ENCODE measurements around the gene TMIGD3.

Gene TMIGD3

DNA sequence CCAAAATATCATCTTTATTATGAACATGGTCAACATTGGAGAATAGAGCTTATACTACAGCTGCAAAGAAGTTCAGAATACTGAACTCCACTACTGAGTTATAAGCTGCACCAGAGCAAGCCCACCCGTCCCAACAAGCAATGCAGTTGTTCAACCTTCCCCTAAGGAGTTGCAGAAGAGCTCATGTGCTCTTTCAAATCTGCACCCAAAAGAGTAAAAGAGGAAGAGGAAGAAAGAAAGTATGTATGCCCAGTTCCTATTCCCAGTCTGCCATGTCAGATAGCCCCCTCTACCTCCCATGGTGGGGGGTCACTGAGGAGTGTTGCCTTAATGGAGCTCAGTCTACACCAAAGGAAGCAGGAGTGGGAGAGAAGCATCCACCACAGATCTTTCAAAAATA is 22.8 kb downstream of the TMIGD3 start:
- intact Hi-C loops (cut with DNase I), result loop anchor here (1.0 kb wide), 2 partner anchors 176 to 289 kb away; no protein-coding TSS in a partner anchor
- DNase-seq, result no peak

DNA sequence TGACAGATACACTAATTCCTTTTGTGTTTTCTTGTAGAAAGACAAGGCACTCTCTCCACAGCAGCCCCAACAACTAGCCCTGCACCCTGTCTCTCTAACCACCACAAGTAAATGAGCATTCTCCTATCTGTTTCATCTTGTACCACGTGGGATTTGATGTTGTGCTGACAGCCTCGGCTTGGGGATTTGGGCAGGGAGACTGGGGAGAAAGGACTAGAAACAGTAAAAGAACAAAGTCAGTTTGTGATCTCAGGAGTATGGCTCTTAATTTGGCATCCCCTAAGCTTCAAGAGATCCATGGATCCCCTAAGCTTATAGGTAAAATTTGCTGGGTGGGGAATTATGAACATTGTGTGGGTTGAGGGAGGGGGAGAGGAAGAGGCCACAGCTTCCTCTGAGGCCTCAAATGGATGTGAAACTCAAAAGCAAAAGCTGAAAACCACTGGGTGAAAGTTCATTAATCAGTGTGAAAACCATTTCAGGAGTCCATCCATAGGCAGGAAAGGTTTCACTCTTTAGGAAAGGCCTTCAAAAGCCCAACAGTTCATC is 26.6 kb downstream of the TMIGD3 start:
- intact Hi-C loops (cut with DNase I), result no loop called here
- no peak for DNase-seq

DNA sequence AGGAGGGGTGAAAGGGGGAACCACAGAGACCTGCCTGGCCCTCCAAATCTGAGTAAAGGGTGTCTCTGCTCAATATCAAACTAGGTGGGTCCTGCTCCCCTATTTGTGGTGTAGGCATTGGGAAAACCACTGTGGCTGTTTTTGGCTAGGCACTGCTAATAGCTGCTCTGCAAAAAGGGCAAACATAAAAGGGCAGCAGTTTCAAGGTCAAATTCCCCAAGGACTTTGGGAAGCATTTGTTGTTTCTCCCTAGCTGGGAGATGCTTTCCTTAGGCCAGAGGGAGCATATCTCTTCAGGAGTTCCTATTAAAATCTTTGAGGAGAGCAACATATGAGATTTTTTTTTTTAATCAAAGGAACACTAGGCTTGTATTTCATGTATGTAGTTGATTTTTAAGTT is 27.2 kb downstream of the TMIGD3 start:
- intact Hi-C loops (cut with DNase I), result no loop called here
- DNase-seq, result no peak

DNA sequence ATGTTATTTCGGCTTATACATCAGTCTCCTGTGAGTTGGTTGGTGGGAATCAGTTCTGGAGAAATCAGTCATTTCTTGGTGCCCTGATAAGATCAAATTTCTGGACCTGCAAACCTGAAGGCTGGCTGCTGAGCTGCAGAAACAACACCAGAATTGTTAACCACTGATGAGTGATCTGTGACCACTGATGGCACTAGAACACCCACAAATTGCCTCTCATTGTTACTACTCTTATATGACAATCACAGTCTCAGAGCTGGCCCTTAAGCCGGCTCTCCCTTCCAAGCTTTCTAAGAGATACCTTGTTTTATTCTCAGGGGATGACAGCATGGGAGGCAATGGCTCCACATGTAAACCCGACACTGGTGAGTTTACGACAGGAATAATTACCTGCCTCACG is 27.7 kb downstream of the TMIGD3 start:
- DNase-seq, result no peak
- intact Hi-C loops (cut with DNase I), result no loop called here

DNA sequence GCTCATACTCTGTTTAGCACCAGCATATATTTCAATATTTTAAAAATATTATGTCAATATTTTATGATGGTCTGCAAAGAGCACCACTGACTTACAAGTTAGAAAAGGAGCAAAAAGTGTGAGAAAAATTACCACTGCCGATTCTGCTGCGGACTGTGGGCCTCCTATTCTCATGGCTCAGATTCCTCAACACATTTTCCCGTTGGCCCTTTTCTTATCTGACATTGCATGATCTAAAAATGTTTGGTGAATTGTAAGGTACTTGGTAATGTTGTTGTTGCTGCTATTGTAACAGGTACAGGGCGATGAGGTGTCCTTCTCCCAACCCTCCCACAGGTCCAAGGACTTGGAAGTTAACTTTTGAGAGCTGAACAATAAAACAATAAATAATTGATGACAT is 28.9 kb downstream of the TMIGD3 start:
- no peak for DNase-seq
- intact Hi-C loops (cut with DNase I), result no loop called here

DNA sequence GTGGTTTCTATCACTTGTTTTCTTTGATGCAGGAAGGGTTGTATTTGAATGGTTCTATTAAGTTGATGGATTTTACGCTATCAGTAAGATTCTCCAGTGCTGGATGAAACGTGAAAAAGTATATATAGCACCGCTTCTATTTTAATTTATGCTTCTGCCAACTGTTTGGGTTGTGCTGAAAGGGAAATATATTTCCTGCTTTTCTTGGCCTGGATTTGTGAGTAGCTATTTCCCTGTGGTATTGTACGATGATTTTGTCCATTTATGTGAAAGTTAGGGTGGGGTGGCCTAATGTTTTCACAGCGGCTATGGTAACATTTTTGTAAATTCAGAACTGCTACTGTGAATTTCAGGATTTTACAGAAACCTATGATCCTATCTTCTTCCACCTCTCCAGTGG is 29.3 kb downstream of the TMIGD3 start:
- DNase-seq, result no peak
- intact Hi-C loops (cut with DNase I), result no loop called here

DNA sequence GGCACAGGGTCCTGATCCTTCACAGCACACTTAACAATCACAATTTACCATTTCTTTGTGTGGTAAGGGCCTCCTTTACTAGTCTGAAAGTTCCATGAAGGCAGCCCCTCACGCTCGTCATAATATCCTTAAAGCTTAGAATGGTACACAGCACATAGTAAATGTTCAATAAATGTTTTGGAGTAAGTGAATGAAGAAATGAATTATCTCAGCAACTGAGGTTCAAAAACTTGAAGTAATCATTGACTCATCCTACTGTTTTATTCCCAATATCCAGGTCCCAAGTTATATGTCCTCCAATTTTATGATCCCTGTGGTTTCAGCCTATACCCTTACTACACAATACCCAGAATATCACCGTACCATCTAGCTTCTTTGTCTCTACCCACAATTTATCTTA is 31.9 kb downstream of the TMIGD3 start:
- intact Hi-C loops (cut with DNase I), result no loop called here
- no peak for DNase-seq

DNA sequence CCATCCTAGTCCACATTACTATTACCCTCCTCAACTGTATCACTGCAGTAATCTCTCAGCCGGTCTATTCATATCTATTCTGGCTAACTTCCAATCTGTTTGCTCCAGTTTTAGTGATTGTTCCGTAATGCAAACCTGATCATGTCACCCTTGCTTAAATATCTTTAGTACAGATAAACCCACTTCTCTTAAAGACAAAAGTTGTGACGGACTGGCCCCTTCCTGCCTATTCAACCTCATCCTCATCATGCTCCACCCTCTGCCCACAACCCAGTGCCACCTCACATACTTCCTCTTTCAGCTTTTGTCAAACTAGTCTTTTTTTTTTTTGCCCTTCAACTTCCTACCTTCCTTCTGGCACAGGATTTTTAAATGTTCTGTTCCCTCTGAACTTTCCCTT is 32.4 kb downstream of the TMIGD3 start:
- DNase-seq, result peak in 2 of 10 donors; percentile 23 to 82
- intact Hi-C loops (cut with DNase I), result no loop called here

DNA sequence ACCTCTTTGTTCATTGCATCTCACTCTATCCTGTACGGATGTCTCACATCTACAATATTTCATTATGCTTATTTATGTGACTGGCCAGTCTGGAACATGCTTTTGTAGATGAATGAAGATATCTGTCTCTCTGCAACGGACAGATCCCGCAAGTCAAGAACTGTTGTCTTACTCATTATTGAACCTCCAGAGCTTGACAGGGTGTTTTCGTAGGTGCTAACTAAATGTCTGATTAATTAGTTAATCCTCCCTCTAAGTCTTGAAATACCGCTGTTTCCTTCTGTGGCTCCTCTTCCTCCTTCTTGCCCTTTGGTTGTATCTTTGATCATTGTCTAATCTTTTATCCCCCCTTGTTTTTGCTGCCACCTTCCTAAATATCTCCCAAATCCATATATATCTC is 32.8 kb downstream of the TMIGD3 start:
- intact Hi-C loops (cut with DNase I), result no loop called here
- no peak for DNase-seq

DNA sequence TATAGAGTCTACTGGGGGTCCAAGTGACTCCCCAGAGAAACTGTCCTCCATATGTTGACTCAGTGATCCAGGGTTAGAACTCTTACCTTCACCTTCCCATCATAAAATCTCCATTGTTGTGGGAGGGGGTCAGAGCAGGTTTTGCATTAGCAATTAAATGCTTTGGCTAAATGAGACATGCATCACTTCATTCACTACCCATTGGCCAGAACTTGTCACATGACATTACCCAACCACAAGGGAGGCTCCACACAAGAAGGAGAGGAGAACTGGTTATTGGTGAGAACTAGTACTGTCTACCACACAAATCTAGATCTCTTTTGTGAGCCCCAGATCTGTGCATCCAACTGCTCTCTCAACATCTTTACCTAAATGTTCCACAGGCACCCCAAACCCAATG is 33.9 kb downstream of the TMIGD3 start:
- DNase-seq, result no peak
- intact Hi-C loops (cut with DNase I), result no loop called here

DNA sequence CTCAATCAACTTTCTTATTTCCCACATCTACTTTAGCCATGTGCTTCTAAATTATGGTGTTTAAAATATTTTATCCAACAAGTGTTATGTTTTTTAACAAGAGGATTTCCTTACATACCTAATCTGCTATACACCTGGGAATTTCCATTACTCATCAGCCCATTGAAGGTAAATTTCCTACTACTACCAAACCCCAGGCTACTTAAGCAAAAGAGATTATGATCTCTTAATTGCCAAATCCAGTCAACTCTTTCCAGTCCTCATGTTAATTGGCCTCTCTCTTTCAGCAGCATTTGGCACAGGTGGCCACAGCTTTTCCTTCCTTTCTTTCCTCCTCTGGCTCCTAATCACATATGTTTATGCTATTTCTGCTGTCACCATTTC is 34.7 kb downstream of the TMIGD3 start:
- intact Hi-C loops (cut with DNase I), result no loop called here
- no peak for DNase-seq

DNA sequence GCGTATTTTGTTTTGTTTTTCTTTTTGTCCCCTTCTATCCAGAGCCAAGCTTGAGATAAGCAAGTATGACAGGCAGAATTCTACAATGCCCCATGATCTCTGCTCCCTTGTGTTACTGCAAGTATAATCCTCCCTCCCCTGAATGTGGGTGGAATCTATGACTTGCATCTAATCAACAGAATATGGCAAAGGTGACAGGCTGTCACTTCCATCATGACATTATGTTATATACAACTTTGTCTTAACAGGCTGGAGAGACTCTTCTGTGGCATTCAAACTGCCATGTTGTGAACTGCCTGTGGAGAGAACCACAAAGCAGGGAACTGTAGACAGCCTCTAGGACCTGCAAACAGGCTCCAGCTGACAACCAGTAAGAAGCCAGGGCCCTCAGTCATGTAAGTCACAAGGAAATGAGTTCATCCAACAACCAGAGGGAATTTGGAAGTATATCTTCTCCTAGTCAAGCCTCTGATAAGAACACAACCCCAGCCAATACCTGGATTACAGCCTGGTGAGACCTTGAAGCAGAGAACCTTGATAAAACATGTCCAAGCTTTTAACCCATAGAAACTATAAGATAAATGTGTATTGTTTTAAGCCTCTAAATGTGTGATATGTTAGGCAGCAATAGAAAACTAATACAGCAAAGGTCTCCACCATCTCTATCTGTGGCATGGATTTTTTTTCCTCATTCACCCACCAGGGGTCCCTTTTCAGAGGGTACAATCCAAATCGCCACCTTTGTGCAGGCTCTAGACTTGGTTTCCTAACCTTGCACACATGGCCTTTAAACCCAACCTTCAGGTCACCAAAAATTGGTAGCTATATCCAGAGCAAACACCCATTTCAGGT is 35.3 kb downstream of the TMIGD3 start:
- DNase-seq, result no peak
- intact Hi-C loops (cut with DNase I), result no loop called here

DNA sequence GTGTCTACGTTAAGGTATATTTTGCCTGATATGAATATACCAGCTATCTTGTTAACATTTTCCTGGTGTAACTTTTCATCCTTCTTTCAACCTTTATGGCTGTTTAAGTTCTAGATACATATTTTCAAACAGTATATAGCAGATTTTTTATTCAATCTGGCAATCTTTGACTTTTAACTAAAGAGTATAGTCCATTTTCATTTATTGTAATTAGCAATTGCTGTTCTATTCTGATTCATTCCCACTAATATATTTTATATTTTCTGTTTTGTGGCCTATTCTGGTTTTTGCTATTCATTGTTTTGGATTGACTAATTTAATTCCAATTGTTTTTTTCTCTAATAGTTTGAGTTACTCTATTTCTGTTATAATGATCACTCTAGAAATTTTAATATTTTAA is 37.0 kb downstream of the TMIGD3 start:
- intact Hi-C loops (cut with DNase I), result no loop called here
- DNase-seq, result no peak

DNA sequence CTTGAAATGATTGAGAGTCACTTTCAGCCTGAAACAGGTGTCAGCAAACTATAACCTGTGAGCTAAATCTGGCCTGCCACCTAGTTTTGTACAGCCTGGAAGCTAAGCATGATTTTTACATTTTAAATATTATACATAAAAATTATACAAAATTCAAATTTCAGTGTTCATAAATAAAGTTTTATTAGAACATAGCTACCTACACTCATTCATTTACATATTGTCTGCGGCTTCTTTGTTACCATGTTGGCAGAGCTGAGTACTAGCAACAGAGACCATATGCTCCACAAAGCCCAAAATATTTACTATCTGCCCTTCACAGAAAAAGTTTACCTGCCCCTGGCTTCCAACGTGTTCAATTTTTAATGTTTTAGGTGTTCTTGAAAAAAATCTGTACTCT is 37.7 kb downstream of the TMIGD3 start:
- intact Hi-C loops (cut with DNase I), result no loop called here
- no peak for DNase-seq

DNA sequence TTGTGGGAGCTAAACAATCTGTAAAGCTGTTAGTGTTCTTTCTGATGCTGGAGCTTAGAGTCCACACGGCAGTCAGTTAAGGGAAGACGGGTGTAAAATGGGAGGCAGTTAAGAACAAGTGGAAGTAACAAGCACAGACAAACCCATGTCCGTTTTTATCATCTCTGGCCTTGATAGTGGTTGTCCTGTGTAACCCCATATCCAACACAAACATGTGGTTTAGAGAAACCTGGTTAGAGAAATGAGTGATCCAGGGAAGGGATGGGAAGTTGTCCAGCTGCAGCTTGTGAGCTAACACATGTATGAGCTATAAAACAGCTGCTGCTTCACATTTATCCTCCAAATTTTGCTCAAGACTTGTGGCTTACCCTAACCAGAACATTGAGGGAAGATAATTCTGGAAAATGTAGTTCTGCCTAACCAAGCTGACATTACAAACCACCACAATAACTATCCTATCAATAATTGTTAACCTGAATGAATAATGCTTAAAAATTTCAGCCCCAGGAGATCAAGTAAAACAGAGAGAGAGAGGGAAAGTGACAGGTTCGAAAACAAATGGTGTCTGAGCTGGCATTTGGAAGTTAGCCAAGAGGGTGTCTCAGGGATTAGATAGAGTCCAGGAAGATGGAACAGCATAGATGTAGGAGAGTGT is 40.3 kb downstream of the TMIGD3 start:
- no peak for DNase-seq
- intact Hi-C loops (cut with DNase I), result no loop called here

DNA sequence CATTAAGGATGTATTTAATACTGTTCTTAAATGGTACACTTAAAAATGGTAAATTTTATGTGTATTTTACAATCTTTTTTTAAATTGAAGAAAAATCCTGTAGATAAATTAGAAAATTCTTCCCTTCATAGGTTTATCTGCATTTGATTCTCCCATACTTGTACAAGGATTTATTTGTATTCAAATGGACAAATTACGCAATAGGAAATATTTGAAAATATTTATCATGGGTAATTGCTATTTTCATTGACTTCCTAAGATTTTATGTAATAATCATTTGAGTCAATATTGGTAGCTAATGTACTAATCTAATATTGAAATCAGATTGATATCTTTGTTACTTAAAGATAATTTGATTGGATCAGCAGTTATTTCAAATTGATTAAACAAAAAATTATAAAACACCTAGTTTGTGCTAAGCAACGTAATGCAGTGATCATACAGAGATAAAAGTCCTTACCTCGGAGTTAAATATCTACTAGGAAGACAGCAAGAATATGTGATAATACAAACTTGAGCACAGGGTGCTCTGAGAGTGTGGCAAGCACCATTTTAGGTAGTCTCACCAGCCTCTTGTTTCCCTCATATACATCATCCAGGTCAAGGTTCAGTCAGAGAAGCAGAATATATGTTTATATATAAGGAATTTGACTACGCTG is 40.9 kb downstream of the TMIGD3 start:
- intact Hi-C loops (cut with DNase I), result no loop called here
- DNase-seq, result no peak

DNA sequence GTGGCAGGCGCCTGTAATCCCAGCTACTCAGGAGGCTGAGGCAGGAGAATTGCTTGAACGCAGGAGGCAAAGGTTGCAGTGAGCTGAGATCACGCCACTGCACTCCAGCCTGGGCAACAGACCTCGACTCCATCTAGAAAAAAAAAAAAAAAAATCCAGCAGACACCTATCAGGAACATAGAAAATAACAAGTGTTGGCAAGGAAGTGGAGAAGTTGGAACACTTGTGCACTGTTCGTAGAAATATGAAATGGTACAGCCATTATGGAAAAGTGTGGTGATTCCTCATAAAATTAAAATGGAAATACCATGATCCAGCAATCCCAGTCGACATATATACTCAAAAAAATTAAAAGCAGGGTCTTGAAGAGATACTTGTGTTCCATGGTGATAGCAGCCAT is 41.7 kb downstream of the TMIGD3 start:
- intact Hi-C loops (cut with DNase I), result no loop called here
- no peak for DNase-seq

DNA sequence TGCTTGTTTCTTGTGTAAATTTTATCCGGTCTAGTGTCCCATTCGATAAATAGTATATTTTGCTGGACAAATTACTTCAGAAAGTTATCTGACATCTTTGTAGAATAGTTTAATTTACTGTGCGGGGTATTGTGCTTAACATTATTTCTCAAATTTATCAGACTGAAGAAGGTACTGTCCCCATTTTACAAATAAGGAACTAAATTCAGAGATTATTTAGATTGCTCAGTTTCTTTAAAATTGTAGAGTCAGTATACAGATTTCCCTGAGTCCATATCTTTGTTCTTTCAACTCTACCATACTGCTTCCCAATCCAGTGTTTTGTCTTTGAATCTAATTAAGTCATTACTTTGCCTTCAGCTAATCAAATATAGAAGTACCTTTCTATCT is 47.8 kb downstream of the TMIGD3 start:
- intact Hi-C loops (cut with DNase I), result no loop called here
- no peak for DNase-seq

DNA sequence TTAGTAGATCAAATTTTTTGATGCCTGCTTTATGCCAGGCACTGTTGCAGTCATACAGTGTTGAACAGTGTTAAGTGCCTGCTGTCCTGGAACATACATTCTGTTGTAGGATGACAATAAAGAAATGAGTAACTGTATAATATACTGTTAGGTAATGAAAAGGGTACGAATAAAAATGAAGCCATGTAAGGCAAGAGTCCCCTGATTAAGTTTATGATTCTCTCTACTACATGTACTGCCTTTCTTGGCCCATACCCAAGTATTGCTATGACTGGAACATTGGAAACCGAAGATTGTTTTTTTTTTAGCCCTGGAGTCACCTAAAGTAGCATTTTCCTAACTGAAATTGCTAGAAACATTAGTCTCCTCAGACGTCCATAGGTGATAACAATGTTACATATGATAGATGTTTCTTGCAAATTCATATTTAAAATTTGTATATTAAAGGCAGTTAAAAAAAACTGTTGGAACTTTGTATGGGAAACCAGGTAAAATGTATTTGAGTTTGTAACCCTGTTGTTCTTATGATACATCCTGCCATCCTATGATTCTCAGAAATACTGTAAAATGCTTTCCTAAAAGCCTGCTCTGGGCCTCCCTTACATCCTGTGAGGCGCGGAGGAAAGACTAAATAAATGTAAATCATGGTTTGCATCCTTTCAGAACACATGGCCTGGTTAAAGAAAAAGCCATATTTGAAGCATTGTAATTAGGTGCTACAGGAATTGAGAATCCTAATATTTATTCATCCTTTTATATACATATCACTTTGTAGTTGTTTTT is 48.4 kb downstream of the TMIGD3 start:
- intact Hi-C loops (cut with DNase I), result no loop called here
- no peak for DNase-seq

DNA sequence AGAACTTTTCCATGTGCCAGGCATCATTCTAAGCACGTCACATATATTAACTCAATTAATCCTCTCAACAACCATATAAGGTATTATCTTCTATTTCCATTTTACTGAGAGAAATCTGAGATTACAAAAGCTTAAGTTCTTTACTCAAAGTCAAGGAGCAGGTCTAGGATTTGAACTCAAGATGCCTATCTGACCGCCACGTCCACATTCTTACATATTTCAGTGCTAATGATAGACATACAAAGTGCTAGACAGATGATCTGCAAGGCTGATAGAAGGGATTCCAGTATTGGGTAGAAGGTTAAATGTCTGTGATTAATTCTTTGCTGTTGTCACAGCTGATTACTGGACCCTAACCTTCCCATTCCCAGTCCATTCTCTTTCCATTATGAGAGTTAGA is 49.7 kb downstream of the TMIGD3 start:
- no peak for DNase-seq
- intact Hi-C loops (cut with DNase I), result no loop called here

DNA sequence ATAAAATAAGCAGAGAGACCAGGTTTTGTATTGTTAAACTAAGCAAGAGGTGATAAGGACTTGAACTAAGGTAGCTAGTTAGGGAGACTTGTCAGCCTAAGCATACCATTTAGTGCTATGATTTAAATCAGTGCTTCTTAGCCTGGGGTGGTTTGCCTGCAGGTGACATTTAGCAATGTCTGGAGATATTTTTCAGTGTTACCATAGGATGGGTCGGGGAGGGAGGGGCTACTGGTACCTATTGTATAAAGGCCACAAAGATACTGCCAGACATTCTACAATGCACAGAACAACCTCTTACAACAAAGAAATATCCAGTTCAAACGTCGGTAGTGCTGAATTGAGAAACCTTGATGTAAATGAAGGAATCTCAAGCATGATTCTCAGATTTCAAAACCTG is 50.9 kb downstream of the TMIGD3 start:
- DNase-seq, result no peak
- intact Hi-C loops (cut with DNase I), result no loop called here

Measured in posterior cingulate gyrus (tissue), 11 donors.